GM18858 (cell line): ENCODE measurements around the gene ATRX.
"Not testable (repeated sequence)": the region's sequence is repeated elsewhere in the genome, so short reads cannot be mapped to it uniquely, and the experiment has no call there.

ENCODE experiments used
- ATAC-seq: cut with Tn5 transposase; IDR thresholded peaks from one replicate; pipeline ENCODE4 v1.9.1; 2021; ENCODE audit not compliant: unreplicated experiment

The ATRX gene

DNA sequence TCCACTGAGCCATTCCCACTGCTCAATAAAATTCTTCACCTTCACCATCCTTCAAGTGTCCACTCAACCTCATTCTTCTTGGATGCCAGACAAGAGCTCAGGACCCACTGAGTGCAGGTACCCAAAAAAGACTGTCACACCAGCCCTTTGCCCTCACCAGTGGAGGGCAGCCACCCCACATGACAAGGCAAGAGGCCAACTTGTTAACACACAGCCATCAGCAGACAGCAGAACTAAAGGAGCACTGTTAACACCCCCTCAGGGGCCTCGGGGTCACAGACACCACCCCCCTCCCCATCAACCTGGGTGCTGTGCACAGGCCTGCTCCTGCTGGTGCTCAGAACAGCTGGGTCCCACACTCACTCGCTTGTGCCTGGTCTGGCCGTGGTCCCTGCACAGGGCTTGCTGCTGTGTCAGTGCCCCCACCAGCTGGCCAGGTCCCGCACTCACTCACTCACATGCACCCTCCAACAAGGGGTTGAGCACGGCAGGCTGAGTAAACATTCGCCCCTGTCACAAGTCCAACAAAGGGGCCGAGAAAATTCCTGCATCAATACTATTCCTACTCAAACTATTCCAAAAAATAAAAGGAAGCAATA is 54.1 kb downstream of the ATRX start:
- no peak for ATAC-seq

DNA sequence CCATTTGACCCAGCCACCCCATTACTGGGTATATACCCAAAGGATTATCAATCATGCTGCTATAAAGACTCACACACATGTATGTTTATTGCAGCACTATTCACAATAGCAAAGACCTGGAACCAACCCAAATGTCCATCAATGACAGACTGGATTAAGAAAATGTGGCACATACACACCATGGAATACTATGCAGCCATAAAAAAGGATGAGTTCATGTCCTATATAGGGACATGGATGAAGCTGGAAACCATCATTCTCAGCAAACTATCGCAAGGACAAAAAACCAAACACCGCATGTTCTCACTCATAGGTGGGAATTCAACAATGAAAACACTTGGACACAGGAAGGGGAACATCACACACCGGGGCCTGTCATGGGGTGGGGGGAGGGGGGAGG is 59.9 kb downstream of the ATRX start:
- ATAC-seq, result not testable (repeated sequence)

DNA sequence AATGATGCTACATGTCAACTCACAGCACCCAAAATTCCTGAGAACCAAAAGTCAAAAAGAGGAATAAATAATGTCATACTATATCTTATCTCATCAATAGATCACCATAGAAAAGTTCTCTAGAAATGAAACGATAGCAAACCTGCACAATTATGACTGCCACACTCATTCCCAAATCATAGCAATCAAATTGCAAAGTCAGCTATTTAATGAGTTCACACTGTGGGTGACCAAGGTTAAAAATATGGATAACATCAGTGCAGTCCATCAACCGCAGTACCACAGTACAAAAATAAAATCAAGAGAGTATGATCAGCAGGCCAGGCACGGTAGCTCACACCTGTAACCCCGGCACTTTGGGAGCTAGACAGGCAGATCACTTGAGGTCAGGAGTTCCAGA is 62.3 kb downstream of the ATRX start:
- no peak for ATAC-seq

DNA sequence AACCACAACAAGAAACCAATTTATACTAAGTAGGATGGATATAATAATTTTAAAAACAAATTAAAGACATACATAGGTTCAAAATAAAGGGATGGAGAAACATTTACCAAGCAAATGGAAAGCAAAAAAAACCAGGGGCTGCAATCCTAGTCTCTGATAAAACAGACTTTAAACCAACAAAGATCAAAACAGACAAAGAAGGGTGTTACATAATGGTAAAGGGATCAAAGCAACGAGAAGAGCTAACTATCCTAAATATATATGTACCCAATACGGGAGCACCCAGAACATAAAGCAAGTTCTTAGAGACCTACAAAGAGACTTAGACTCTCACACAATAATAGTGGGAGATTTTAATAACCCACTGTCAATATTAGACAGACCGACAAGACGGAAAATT is 66.6 kb downstream of the ATRX start:
- ATAC-seq, result no peak

DNA sequence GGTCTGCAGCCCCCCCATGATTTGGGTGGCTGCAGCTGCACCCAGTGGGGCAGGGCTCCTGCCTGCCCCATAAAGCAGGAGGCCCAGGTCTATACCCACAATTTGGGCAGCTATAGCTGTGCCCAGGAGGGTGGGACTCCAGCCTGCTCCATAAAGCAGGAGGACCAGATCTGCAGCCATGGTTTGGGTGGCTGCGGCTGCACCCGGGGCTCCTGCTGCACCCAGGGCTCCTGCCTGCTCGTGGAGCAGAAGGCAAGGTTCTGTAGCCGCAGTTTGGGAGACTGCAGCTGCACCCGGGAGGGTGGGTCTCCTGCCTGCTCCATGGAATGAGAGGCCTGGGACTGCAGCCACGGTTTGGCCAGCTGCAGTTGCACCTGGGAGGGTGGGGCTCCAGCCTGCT is 81.1 kb downstream of the ATRX start:
- no peak for ATAC-seq

DNA sequence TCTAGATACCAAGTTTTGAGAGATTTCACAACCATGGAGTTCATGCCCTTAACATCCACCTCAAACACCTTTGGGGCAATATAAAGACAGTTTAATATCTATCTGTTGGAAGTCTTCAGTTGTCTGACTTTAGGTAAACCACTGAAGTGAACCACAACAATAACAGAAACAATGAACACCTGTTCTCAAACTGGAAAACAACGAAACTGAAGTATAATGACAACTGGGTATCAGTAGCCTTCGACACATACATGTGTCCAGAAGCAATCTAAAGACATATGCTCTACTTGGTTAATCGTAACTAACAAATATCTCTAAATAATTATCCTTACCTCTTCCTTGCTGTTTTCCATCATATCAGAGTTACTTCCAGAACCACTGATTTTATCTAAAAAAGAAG is 87.8 kb downstream of the ATRX start:
- ATAC-seq, result no peak

DNA sequence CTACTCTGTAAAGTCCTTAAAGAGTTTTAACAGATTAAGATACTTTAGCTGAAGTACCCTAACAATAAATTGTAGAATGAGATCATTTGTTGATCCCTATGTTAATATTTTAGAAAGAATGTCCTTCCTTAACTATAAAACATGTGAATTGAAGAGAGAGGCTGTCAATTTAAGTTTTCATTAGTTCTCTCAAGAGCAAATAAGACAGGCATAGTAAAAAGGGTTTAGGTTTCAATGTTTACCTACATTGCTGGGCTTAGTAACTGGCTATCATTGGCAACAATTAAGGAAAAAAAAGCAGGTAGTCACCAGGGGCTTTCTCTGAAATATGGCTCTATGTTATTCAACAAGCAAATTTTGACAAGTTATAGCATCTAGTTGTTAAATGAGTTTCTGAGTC is 91.5 kb downstream of the ATRX start:
- no peak for ATAC-seq

DNA sequence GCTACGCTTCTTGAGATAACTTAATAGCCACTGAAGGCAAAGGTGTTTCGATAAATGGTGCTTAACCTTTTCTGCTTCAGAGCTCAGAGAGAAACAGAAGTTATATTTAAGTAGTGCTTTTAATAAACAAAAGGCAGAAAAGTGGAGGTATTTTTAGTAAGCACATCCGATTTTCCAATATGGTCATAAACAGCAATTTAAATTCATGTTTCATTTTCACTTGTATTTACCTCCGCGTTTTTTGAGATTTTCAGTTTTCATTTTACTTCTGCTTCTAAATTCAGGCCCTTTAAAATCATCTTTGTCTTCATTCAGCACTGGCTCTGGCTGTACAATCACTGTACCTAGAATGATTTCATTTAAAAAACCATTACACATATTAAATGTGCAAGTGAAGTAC is 92.4 kb downstream of the ATRX start:
- ATAC-seq, result peak; percentile 40

DNA sequence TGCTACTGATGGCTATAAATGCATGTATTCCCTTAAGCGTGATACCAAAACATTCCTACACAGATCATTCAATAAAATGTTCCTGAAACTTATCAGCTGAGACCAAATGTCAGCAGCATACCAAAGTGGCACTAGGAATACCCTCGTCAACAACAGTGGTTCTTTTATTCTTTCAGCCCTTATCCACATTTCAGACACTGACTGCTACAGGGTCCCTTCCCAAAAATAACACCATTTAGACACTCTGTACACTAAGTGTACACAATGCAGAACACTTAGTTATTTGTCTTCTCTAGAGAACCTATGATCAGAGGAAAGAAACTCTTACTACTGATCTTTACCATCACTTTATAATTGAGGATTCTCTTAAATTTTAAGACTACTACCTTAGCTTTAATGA is 94.1 kb downstream of the ATRX start:
- ATAC-seq, result no peak

DNA sequence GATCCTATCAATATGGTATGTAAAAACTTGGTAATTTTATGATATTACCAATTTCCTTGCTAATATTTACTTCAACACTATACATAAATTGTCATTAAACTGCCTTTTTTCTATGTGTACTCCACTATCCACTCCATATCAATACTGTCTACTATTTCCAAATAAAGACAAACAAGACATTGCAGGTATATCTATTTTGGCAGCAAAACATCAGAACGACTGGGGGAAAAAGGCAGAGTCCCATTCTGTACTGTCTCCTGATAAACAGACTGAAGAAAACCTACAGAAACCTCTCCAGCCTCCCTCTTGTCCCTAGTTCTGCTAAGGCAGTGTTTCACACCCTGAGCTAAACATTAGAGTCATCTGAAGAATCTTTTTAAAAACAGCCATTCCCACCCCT is 96.6 kb downstream of the ATRX start:
- no peak for ATAC-seq

DNA sequence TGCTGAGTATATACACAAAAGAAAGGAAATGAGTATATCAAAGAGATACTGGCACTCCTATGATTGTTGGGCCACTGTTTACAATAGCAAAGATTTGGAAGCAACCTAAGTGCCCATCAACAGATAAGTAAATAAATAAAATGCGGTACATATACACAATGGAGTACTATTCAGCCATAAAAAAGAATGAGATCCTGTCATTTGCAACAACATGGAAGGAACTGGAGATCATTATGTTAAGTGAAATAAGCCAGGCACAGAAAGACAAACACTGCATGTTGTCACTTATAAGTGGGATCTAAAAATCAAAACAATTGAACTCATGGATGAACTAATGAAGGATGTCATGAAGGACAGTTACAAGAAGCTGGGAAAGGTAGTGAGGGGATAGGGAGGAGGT is 100.3 kb downstream of the ATRX start:
- ATAC-seq, result not testable (repeated sequence)

DNA sequence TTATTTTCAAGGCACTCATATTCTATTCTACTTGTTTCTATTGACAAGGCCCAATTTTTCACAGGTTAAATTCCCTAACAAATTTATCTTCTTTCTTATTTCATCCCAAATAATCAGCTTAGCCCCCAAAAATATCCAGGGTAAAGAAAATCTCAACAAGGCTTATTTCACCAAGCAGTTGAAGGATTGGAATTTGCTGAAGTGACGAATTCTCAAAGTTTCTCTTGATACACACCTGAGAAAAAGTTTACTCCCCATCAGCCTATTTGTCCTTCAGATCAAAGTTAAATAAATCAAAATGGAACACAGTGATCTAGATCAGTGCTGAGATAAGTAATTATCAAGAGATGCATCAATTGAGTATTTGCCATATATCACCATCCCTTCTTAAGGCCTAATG is 106.9 kb downstream of the ATRX start:
- no peak for ATAC-seq

DNA sequence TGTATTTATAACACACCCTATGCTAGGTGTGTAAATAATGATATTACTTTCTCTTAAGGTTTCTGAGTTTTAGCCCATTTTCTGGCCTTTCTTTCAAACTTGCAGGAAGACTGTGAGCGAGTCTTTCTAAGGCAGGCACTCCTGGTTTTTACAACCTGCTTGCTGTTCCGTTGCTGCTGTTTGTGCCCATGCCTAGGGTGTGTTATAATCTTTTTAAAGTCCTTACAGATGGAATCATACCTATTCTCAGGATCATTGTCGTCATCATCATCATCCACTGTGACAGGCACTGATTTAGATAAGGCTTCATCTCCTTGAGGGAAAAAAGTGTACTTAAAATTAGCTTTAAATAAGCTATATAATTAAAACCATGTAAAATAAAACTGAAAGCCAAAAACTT is 110.0 kb downstream of the ATRX start:
- no peak for ATAC-seq

DNA sequence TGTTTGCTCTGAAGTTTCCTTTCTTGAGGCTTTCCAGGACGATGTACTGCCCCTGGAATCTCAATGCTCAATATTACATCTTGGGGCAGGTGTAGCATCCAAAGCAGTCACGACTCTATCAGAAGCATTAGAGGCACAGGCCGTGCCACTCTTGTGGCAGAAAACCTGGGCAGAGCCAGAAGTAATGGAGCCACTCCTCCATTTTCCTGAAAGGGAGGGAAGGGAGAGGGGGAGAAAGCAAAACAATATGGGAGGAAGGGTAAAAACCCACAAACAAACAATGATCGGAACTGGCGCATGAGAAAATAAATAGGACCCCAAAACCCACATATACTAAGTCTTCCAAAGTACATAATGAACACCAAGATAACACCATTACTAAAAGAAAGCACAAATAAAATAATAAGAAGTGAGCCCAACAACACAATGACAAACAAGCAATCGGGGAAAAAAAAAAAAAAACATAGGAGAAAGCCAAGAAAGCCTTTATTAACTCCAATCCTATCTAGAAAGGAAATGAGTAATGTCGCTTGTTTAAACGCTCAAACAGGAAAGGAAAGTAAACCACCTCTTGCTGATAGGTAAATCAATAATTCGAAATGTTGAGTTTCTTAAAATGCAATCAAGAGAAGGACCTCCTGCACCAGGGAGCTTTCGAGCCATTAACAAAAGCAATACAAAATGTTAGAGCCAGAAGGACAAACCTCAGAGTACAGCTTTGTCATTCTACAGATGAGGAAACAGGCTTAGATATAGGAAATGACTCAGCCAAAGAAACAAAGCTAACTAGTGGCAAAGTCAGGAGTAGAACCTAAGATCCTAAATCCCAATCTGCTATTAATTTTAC is 117.4 kb downstream of the ATRX start:
- no peak for ATAC-seq

DNA sequence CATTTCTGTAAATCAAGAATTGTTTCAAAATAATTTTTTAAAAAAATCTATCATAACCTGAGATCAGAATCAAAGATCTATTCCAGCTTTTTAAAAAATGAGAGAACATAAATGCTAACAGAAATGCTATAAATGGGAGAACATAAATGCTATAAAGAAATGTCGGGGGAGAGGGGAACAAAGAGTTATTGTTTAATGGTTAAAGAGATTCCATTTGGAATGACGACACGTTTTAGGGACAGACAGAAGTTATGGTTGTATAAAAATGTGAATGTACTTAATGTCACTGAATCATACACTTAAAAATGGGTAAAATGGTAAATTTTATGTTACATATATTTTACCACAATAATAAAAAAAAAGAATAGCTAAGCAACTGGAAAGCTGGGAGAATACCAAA is 127.1 kb downstream of the ATRX start:
- ATAC-seq, result no peak

DNA sequence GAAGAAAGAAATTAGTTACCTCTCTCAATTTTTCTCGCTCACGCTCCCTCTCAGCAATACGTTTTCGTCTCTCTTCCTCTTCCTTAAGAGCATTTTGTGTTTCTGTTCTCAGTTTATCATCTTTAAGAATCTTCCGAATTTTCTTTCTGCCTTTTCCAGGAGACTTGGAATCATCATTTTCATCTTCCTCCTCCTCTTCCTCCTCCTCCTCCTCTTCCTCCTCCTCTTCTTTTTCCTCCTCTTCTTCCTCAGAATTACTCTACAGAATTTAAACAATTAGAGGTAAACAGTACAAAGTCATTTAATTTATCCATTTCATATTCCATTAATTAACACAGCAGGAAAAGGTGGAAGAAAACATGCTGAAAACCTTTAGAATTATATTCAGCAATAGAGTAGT is 133.9 kb downstream of the ATRX start:
- no peak for ATAC-seq

DNA sequence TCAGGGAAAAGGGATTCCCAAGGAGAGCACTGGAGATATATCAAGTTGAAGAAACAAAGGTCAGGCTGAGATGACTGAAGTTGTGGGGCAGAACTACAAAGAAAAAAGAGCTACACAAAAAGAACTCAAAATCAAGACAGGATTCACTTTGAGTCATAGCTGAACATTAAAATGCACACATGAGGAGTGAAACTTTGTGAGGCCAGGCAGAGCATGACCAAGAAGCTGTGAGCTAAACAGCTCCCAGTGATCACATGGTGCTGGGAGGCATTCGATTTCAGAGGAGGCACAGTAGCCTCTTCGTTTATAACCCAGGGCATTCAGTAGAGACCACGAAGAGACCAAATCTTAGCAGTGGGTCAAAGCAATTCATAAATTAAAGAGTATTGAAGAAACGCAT is 145.3 kb downstream of the ATRX start:
- ATAC-seq, result no peak

DNA sequence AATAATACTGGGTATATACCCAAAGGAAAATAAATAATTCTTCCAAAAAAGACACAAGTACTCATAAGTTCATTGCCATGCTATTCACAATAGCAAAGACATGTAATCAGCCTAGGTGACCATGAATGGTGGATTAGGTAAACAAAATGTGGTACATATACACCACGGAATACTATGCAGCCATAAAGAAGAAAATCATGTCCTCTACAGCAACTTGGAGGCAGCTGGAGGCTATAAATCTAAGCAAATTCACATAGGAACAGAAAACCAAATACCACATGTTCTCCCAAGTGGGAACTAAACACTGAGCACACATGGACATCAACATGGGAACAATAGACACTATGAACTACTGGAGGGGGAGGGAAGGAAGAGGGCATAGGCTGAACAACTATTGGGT is 146.2 kb downstream of the ATRX start:
- no peak for ATAC-seq

DNA sequence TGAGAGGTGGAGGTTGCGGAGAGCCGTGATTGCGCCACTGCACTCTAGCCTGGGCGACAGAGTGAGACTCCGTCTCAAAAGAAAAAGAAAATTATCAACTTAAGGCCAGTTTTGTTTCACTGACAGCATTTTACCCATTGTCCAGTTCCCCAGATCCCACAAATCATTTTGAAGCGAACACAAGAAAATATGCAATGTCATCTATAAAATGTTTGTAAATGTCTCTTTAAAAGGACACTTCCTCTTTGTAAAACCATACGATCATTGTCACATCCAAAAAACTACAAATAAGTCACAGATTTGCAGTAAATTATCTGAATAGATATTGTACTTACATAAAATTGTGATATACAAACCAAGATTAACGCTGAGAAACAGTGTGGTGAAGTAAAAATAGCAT is 147.6 kb downstream of the ATRX start:
- no peak for ATAC-seq

DNA sequence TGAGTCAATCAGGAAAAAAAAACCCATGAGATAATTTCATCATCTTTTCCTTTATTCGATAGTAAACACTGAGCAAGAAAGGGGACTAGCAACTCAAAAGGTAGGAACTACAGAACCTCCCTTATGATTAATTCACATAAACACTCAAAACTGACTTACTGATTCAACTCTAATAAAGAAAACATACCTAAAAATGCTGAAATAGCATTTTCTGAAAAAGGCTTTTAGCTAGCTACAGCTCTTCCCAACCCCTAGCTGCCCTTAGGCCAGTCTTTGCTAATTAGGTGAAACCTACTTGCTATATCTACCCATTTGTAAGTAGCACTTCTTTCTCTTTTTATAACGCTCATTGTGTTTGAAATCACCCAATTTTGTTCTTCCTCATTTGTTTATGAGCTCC is 150.6 kb downstream of the ATRX start:
- ATAC-seq, result no peak

DNA sequence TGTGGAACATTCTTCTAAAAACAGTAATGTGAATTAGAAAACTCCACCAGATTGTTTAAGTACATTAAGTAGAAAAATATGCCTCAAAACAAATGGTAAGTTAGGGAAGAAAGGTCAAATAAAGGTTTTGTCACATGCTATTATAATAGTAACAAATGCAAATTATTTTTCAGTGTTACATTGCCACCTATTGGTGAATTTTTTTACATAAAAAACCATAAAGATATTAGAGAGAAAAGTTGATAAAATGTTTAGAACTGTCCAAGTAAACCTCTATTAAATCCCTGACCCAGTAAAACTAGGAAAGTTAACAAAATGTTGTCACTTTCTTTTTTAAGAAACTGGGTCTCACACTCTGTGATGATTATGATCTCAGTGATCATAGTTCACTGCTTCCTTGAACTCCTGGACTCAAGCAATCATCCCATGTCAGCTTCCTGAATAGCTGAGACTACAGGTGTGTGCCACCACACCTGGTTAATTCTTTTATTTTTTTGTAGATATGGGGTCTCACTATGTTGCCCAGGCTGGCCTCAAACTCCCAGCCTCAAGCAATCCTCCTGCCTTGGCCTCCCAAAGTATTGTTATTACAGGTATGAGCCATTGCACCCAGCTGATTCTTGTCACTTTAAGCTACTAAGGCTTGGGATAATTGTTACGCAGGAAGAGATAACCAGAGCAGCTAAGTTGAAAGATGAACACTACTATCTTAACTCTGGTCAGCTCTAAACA is 157.6 kb downstream of the ATRX start:
- no peak for ATAC-seq

DNA sequence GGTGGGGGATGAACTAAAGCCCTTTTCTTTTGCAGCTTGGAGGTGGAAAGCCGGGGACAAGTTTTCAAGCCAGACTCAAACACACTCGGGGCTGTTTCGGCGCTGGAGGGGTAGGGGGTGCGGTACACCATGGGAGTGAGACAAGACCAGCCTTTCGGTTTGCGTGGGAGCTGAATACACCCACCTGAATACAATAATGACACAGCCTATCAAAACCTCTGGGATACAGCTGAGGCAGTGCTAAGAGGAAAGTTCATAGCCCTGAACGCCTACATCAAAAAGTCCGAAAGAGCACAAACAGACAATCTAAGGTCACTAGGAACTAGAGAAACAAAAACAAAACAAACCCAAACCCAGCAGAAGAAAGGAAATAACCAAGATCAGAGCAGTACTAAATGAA is 163.3 kb downstream of the ATRX start:
- no peak for ATAC-seq
